Mesenchymal stem cell (in vitro differentiated cells and primary cell): Measurements from ENCODE around the gene GMPR.

Experiments
- DNase-seq: peaks from one replicate; pipeline ENCODE4 v3.0.0-alpha.2; 2013
- H2AFZ ChIP-seq: one replicate; pipeline ENCODE4 v1.6.1; 2013; ENCODE audit warnings: low read depth, mild to moderate bottlenecking, control low read depth, inconsistent platforms, low read length, moderate library complexity
- H2AK5ac ChIP-seq: 2 replicates; pipeline ENCODE4 v1.6.1; 2013; ENCODE audit warnings: low read length, moderate library complexity, mild to moderate bottlenecking, inconsistent platforms; ENCODE audit not compliant: severe bottlenecking
- H2BK120ac ChIP-seq: one replicate; pipeline ENCODE4 v1.6.1; 2013; ENCODE audit warnings: low read depth, mild to moderate bottlenecking, inconsistent platforms, low read length, moderate library complexity
- H2BK12ac ChIP-seq, 2 experiments: one replicate each; pipeline ENCODE4 v1.6.1; 2013; ENCODE audit warnings: inconsistent platforms in 2 of 2, low read length in 2 of 2, mild to moderate bottlenecking in 2 of 2, moderate library complexity in 2 of 2, control low read depth in 1 of 2
- H2BK15ac ChIP-seq: one replicate; pipeline ENCODE4 v1.6.1; 2013; ENCODE audit warnings: mild to moderate bottlenecking, low read depth, inconsistent platforms; ENCODE audit not compliant: poor library complexity, severe bottlenecking
- H2BK5ac ChIP-seq: 2 replicates; pipeline ENCODE4 v1.6.1; 2013; ENCODE audit warnings: low read depth, mild to moderate bottlenecking, low read length, control low read depth, inconsistent platforms; ENCODE audit not compliant: poor library complexity, severe bottlenecking
- H3K14ac ChIP-seq, 2 experiments: one replicate each; pipeline ENCODE4 v1.6.1; 2013; ENCODE audit warnings: inconsistent platforms in 2 of 2, low read length in 2 of 2, control low read depth in 1 of 2, mild to moderate bottlenecking in 1 of 2, moderate library complexity in 1 of 2
- H3K18ac ChIP-seq, 2 experiments: one replicate each; pipeline ENCODE4 v1.6.1; 2013; ENCODE audit warnings: inconsistent platforms in 2 of 2, low read length in 2 of 2, control low read depth in 1 of 2, low read depth in 1 of 2, mild to moderate bottlenecking in 1 of 2
- H3K23ac ChIP-seq, 2 experiments: one replicate each; pipeline ENCODE4 v1.6.1; 2013; ENCODE audit warnings: inconsistent platforms in 2 of 2, low read length in 2 of 2, mild to moderate bottlenecking in 2 of 2, moderate library complexity in 2 of 2, control low read depth in 1 of 2
- H3K27ac ChIP-seq: 2 replicates; pipeline ENCODE4 v1.5.1; 2013; ENCODE audit warnings: mild to moderate bottlenecking, moderate library complexity, low read length, control low read depth, inconsistent platforms; ENCODE audit not compliant: poor library complexity, severe bottlenecking
- H3K27me3 ChIP-seq, 2 experiments: 2 replicates each; pipeline versions ENCODE4 v1.6.1 to v1.7.0; 2013; ENCODE audit warnings: low read length in 2 of 2, mild to moderate bottlenecking in 2 of 2, moderate library complexity in 2 of 2, control low read depth in 1 of 2, inconsistent platforms in 1 of 2; ENCODE audit not compliant: control insufficient read depth in 1 of 2, insufficient read depth in 1 of 2
- H3K36me3 ChIP-seq, 2 experiments: 2 replicates each; pipeline versions ENCODE4 v1.6.1 to v1.7.0; 2013; ENCODE audit warnings: low read length in 2 of 2, control low read depth in 1 of 2, inconsistent platforms in 1 of 2, low read depth in 1 of 2, mild to moderate bottlenecking in 1 of 2; ENCODE audit not compliant: insufficient read depth in 2 of 2, control insufficient read depth in 1 of 2
- H3K4ac ChIP-seq, 2 experiments: one replicate each; pipeline ENCODE4 v1.6.1; 2013; ENCODE audit warnings: inconsistent platforms in 2 of 2, low read length in 2 of 2, mild to moderate bottlenecking in 2 of 2, moderate library complexity in 2 of 2, control low read depth in 1 of 2, low read depth in 1 of 2
- H3K4me1 ChIP-seq: 2 replicates; pipeline ENCODE4 v1.6.1; 2013; ENCODE audit warnings: low read depth, low read length, control low read depth; ENCODE audit not compliant: control insufficient read depth, insufficient read depth
- H3K4me2 ChIP-seq: 2 replicates; pipeline ENCODE4 v1.6.1; 2013; ENCODE audit warnings: low read length, mild to moderate bottlenecking, inconsistent platforms; ENCODE audit not compliant: poor library complexity, severe bottlenecking
- H3K4me3 ChIP-seq, 2 experiments: 2 replicates each; pipeline versions ENCODE4 v1.5.1 to v1.7.0; 2013; ENCODE audit warnings: low read length in 2 of 2, mild to moderate bottlenecking in 2 of 2, control low read depth in 1 of 2, low read depth in 1 of 2; ENCODE audit not compliant: insufficient read depth in 1 of 2
- H3K79me1 ChIP-seq: replicated peaks from 2 replicates; pipeline ENCODE4 v1.6.1; 2013; ENCODE audit warnings: mild to moderate bottlenecking, control low read depth, low read length, inconsistent platforms; ENCODE audit not compliant: poor library complexity, severe bottlenecking
- H3K9ac ChIP-seq: 2 replicates; pipeline ENCODE4 v1.7.0; 2013; ENCODE audit warnings: mild to moderate bottlenecking, low read length, moderate library complexity
- H3K9me3 ChIP-seq: 2 replicates; pipeline ENCODE4 v1.7.0; 2013; ENCODE audit warnings: mild to moderate bottlenecking, low read length; ENCODE audit not compliant: control insufficient read depth
- H4K8ac ChIP-seq: one replicate; pipeline ENCODE4 v1.6.1; 2013; ENCODE audit warnings: inconsistent platforms, mild to moderate bottlenecking, low read length, moderate library complexity
- H4K91ac ChIP-seq: one replicate; pipeline ENCODE4 v1.6.1; 2013; ENCODE audit warnings: mild to moderate bottlenecking, low read length, inconsistent platforms
- WGBS: methylation state at CpG from one replicate; pipeline ENCODE4 v1.1.7; 2013; ENCODE audit warnings: mixed read lengths; 5-methylcytosine and 5-hydroxymethylcytosine counted together

GMPR gene

DNA sequence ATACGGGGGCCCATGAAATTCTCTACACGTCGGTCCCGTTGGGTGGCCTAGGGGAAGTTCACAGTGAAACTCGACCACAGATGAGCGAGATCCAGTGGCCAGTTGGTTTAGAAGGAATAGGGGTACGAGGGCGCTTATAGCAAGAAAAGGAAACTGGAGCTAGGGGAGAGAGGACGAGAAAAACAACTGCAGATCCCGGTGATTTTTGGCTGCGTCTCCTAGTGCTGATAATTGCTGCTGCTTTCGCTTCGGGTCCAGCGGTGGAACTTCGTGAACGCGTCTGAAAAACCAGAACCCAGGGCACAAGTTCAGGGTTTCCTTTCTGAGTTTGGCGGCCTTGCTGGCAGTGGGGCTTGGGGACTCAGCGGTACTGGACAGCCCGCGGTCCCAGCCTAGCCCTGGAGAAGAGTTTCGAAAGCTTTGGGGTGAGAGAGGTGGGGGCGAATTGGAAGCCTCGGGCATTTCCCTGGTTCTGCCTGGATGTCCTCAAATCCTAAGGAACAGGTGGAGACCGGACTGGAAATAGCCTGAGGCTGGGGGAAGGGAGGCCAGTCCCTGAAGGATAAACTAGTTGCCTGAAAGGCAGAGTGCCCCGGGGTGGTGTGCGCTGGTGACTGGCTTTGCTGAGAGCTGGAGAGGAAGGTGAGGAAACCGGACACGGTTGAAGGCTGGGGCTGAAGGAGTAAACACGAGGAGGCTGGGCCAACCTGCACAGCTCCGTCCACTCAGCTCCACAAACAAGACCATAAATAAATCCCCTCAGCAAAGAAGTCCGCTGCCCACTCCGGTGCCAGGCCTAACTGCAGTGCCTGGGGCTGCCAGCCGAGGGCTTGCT is 793 bp downstream of the GMPR start:
- H3K27ac ChIP-seq = no peak overlapping the region
- H2BK12ac ChIP-seq = peak overlapping the region in 1 of 2 experiments; percentile 43
- H3K4me1 ChIP-seq = peaks cover 18% of the 10 kb centered on the region
- peak overlapping the region; percentile 71 for H4K8ac ChIP-seq
- H3K9me3 ChIP-seq = no peaks in the 10 kb centered on the region
- DNase-seq = peak; percentile 69
- peak overlapping the region; percentile 83 for H3K9ac ChIP-seq
- H3K27me3 ChIP-seq = no peaks in the 10 kb centered on the region
- H4K91ac ChIP-seq = peak overlapping the region; percentile 22
- H3K4ac ChIP-seq = no peak overlapping the region
- WGBS = 11% methylated on average over 32 of the region's 34 CpGs
- H3K36me3 ChIP-seq = no peaks in the 10 kb centered on the region
- H3K4me3 ChIP-seq = peak overlapping the region; percentile 62 to 92
- peak overlapping the region; percentile 89 for H2BK15ac ChIP-seq
- no peak overlapping the region for H2AK5ac ChIP-seq
- H3K14ac ChIP-seq = no peak overlapping the region
- H3K4me2 ChIP-seq = peak overlapping the region; percentile 88
- no peak overlapping the region for H2BK120ac ChIP-seq
- H3K18ac ChIP-seq = peak overlapping the region in 1 of 2 experiments; percentile 94
- no peak overlapping the region for H2BK5ac ChIP-seq
- H3K23ac ChIP-seq = no peak overlapping the region
- peak overlapping the region; percentile 70 for H2AFZ ChIP-seq
- H3K79me1 ChIP-seq = no peaks in the 10 kb centered on the region

DNA sequence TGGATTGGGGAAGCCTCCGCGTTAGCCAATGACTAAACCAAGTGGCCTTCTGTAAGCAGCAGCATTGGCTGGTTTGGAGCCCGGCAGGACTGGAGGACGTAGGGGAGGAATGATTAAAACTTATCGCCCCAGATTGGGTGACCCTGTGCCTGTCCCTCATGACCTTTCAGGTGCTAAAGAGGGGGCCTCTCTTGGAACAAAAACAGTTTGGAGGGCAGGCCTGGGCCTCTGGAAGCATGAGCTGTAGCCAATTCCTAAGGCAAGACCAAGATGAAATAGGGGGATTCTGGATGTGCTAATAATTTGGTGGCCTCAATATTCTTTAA is 1.4 kb downstream of the GMPR start:
- H3K18ac ChIP-seq = no peak overlapping the region
- H2BK12ac ChIP-seq = peak overlapping the region in 1 of 2 experiments; percentile 43
- H3K36me3 ChIP-seq = no peaks in the 10 kb centered on the region
- H3K4me1 ChIP-seq = peaks cover 18% of the 10 kb centered on the region
- H4K8ac ChIP-seq = no peak overlapping the region
- no peak overlapping the region for H3K14ac ChIP-seq
- no peak overlapping the region for H3K27ac ChIP-seq
- no peak overlapping the region for H2BK5ac ChIP-seq
- no peak overlapping the region for H3K4me2 ChIP-seq
- H4K91ac ChIP-seq = no peak overlapping the region
- no peak overlapping the region for H2AK5ac ChIP-seq
- H3K9me3 ChIP-seq = no peaks in the 10 kb centered on the region
- H2AFZ ChIP-seq = no peak overlapping the region
- peak overlapping the region in 1 of 2 experiments; percentile 92 for H3K4me3 ChIP-seq
- no peak overlapping the region for H2BK120ac ChIP-seq
- peak; percentile 81 for DNase-seq
- no peaks in the 10 kb centered on the region for H3K27me3 ChIP-seq
- H3K9ac ChIP-seq = peak overlapping the region; percentile 83
- 55% methylated on average over 5 of the region's 5 CpGs for WGBS
- no peak overlapping the region for H2BK15ac ChIP-seq
- no peaks in the 10 kb centered on the region for H3K79me1 ChIP-seq
- no peak overlapping the region for H3K4ac ChIP-seq
- H3K23ac ChIP-seq = no peak overlapping the region

- WGBS = 84% methylated on average over 12 of the region's 12 CpGs
- H3K9ac ChIP-seq = no peak overlapping the region
- H3K36me3 ChIP-seq = no peaks in the 10 kb centered on the region
- no peak overlapping the region for H2BK5ac ChIP-seq
- no peak overlapping the region for H3K27ac ChIP-seq
- H2BK120ac ChIP-seq = no peak overlapping the region
- H3K9me3 ChIP-seq = no peaks in the 10 kb centered on the region
- H3K27me3 ChIP-seq = no peaks in the 10 kb centered on the region
- no peak overlapping the region for H3K14ac ChIP-seq
- no peak overlapping the region for H2AK5ac ChIP-seq
- H3K18ac ChIP-seq = no peak overlapping the region
- H3K4me1 ChIP-seq = peaks cover 18% of the 10 kb centered on the region
- H3K4ac ChIP-seq = no peak overlapping the region
- H3K4me2 ChIP-seq = no peak overlapping the region
- H3K23ac ChIP-seq = no peak overlapping the region
- no peak overlapping the region for H2BK12ac ChIP-seq
- H3K79me1 ChIP-seq = no peaks in the 10 kb centered on the region
- DNase-seq = no peak
- H2AFZ ChIP-seq = no peak overlapping the region
- H4K91ac ChIP-seq = no peak overlapping the region
- no peak overlapping the region for H4K8ac ChIP-seq
- H3K4me3 ChIP-seq = no peak overlapping the region
- H2BK15ac ChIP-seq = no peak overlapping the region
These were observed 2.4 kb downstream of the GMPR start for GRCh38 chr6:16240589-16241320.

DNA sequence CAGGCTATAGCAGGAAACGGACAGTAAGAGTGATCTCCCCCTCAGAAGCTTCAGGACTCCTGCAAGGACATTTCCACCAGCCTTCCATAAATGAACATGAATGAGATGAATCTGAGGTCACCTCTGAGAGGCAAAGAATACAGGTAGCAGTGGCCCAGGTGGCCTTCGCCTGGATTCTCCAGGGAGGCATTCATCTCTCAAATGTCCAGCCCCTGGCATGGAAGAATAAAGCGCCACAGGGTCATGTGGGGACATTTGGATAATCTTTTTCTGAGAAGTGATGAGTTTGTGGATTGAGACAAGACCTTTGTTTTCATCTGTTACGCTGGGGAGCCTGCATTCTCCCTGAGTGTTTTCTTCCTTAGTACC is 2.9 kb downstream of the GMPR start:
- Histone ChIP-seq H3K36me3 (no peaks in the 10 kb centered on the region), H3K14ac (no peak overlapping the region), H3K27ac (no peak overlapping the region), H2BK120ac (no peak overlapping the region), H3K27me3 (no peaks in the 10 kb centered on the region), H3K4me2 (no peak overlapping the region), H3K4me1 (peaks cover 18% of the 10 kb centered on the region), H2BK5ac (no peak overlapping the region), H3K4ac (no peak overlapping the region), H3K18ac (no peak overlapping the region), H3K4me3 (no peak overlapping the region), H3K79me1 (no peaks in the 10 kb centered on the region), H4K8ac (peak overlapping the region; percentile 16), H2AK5ac (no peak overlapping the region), H3K23ac (no peak overlapping the region), H2BK15ac (no peak overlapping the region), H3K9me3 (no peaks in the 10 kb centered on the region), H3K9ac (no peak overlapping the region), H2BK12ac (no peak overlapping the region), H4K91ac (no peak overlapping the region), H2AFZ (no peak overlapping the region)
- WGBS = 96% methylated on average over 2 of the region's 4 CpGs
- DNase-seq = no peak
